Measurements from ENCODE around the gene UBE2E1.
"Not testable (repeated sequence)": the region's sequence is repeated elsewhere in the genome, so short reads cannot be mapped to it uniquely, and the experiment has no call there.

The UBE2E1 gene

GRCh38 chr3:23884481-23884880 lies 78.7 kb downstream of the UBE2E1 start:
- no peak for DNase-seq

- DNase-seq = no peak
Observed at GRCh38 chr3:23885210-23885609, 79.5 kb downstream of the UBE2E1 start.

GRCh38 chr3:23886311-23886710 lies 80.6 kb downstream of the UBE2E1 start:
- DNase-seq = no peak

- DNase-seq = peak; percentile 50
Observed at GRCh38 chr3:23888617-23889228, 83.0 kb downstream of the UBE2E1 start.

- peak; percentile 55 for DNase-seq
Observed at GRCh38 chr3:23889386-23889785, 83.6 kb downstream of the UBE2E1 start.

- DNase-seq = no peak
Observed at GRCh38 chr3:23889950-23890349, 84.2 kb downstream of the UBE2E1 start.

- DNase-seq = no peak
Observed at GRCh38 chr3:23894254-23895061, 88.7 kb downstream of the UBE2E1 start.

GRCh38 chr3:23895181-23895580 lies 89.4 kb downstream of the UBE2E1 start:
- no peak for DNase-seq

GRCh38 chr3:23900744-23901143 lies 95.0 kb downstream of the UBE2E1 start:
- no peak for DNase-seq

- DNase-seq = no peak
Observed at GRCh38 chr3:23904545-23904944, 98.8 kb downstream of the UBE2E1 start.

- no peak for DNase-seq
Observed at GRCh38 chr3:23909341-23909740, 103.6 kb downstream of the UBE2E1 start.

- no peak for DNase-seq
Observed at GRCh38 chr3:23911397-23911796, 105.6 kb downstream of the UBE2E1 start.

- not testable (repeated sequence) for DNase-seq
Observed at GRCh38 chr3:23912335-23912734, 106.6 kb downstream of the UBE2E1 start.

- no peak for DNase-seq
Observed at GRCh38 chr3:23913182-23913581, 107.4 kb downstream of the UBE2E1 start.

GRCh38 chr3:23913873-23914743 lies 108.4 kb downstream of the UBE2E1 start:
- peak; percentile 23 for DNase-seq

- DNase-seq = peak; percentile 36
Observed at GRCh38 chr3:23915537-23916108, 109.9 kb downstream of the UBE2E1 start.

GRCh38 chr3:23916152-23916885 lies 110.6 kb downstream of the UBE2E1 start:
- DNase-seq = no peak

- peak; percentile 98 for DNase-seq
Observed at GRCh38 chr3:23916886-23917678, 111.3 kb downstream of the UBE2E1 start, which contains the start of the genes NKIRAS1 and RPL15. NKIRAS1 (minus strand) TSS chr3:23916990; CDS start chr3:23910904, 6,086 bp downstream. RPL15 (plus strand) TSS chr3:23917132; CDS start chr3:23917860, 728 bp downstream.

GRCh38 chr3:23917679-23918303 lies 112.0 kb downstream of the UBE2E1 start:
- peak; percentile 86 for DNase-seq

GRCh38 chr3:23918331-23918730 lies 112.6 kb downstream of the UBE2E1 start:
- not testable (repeated sequence) for DNase-seq

- DNase-seq = no peak
Observed at GRCh38 chr3:23919628-23920027, 113.9 kb downstream of the UBE2E1 start.
